HK-2 (cell line): ENCODE data around the gene ATP6V0D1.
"Not testable (repeated sequence)": the region's sequence is repeated elsewhere in the genome, so short reads cannot be mapped to it uniquely, and the experiment has no call there.

Experiments
- DNase-seq: peaks from one replicate; pipeline ENCODE4 v3.0.0-alpha.2; 2018; ENCODE audit not compliant: unreplicated experiment

ATP6V0D1 gene

DNA sequence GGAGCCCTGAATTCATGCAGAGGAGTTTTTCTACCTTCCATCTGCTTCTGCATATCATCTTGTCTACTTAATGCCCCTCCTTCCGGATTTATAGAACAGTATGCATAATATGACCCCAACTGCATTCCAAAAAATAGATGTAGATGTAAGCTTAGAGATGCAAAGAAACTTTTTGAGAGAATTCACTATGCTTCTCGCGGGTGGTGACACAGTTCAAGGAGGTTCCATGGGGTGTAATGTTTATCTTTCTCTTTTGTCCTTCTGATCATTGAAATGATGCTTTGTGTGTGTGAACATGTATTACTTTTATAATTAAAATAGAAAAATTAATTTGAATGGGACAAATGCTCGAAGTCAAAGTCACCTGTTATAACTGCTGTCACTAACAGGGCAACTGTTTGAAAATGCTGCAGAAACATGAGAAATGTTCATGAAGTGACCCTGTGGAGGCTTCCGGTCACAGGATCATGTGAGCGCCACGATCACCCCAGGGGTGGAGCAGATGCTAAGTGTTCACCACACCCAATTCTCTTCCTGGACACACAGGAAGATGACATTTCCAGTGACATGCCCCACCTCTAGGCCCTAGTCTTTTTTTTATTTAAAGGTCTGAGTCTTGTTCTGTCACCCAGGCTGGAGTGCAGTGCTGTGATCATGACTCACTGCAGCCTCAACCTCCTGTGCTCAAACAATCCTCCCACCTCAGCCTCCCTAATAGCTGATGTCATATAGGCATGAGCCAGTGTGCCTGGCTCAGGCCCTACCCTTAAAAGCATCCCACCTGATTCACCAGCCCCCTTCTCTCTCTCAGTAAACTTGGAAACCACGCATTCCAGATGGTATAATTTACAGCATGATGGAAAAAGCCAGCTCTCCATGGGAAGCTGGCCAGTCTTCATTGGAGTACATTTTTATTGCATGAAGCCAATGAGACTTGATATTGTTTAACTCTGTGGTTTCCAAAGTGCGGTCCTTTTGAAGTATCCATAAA, 23.4 kb upstream of the ATP6V0D1 start:
- peak; percentile 46 for DNase-seq

DNA sequence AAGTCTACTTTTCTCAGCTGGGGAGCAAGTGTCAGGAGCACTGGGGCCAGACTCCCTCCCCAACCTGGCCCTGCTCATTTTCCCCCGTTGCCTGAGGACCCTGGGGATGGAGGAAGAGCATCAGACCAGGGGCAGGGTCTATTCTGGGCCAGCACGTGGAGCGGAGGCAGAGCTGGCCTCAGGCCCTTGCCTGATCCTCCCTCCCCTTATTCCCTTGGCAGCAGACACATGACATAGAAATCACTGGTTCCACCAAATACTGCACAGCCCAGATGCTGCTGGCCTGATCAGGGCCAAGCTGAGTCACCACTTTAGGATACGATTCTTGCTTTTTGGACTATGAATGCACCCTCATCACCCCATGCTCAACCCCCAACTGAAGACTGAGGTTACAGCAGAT, 18.1 kb upstream of the ATP6V0D1 start:
- DNase-seq, result no peak

DNA sequence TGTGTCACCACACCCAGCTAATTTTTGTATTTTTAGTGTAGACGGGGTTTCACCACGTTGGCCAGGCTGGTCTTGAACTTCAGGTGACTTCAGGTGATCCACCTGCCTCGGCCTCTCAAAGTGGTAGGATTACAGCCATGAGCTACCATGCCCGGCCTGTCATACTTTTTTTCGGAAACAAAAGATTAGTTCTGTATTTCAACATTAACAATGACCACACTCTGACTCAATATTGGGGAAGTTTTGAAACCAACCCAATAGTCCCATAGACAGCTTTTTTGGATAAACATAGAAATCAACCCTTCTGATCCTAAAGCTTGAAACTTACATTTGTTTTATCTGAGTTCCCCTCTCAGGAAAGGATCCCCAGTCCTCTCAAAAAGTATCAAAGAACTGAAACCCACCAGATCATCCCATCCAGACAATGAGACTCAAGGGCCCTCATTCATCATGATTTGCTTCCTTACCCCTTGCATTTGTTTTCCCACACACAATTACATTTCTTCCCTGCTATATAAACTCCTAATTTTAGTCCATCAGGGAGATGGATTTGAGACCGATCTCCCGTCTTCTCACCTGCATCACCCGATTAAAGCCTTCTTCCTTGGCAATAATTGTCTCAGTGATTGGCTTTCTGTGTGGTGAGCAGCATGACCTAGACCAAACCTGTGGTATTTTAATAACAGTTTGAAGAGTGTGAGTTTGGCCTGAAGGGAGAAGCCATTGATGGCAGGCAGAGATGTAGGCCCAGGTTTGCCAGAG, 9.6 kb upstream of the ATP6V0D1 start:
- DNase-seq, result no peak

DNA sequence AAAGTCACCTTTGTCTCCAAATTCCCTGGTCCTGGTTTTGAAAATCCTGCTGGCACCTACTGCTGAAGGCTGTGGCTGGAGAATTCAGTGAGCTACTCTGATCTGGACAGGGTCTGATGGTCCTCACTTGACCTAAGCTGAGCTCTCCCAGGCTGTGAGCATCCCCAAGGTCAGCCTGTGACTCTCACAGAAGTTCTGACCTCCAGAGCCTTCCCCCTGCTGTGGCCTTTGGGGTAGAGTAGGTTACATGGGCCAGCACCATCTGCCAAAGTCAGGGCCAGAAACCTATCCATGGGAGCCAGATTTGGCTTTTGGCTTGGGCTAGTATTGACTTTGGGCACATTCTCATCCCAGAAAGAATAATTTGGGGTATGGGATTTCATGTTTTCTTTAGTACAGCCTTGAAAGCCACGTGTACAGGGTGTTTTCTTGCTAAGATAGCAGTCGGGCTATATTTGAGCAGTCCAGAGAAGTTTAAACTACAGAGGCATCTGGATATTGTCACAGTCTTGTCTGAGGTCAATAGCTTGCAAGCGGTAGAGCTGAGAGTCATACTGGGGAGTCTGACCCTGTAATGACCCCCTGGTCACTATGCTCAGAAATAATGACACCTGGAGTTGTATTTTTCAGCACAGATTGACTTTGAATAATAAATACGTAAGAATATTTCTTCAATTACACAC, 8.6 kb upstream of the ATP6V0D1 start:
- no peak for DNase-seq

DNA sequence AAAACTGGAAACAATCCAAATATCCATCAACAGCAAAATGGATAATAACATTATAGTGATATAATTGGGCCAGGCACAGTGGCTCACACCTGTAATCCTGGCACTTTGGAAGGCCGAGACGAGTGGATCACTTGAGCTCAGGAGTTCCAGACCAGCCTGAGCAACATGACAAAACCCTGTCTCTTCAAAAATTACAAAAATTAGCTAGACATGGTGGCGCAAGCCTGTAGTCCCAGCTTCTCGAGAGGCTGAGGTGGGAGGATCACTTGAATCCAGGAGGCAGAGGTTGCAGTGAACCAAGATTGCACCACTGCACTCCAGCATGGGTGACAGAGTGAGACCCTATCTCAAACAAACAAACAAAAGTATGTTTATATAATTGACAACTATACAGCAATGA, 6.6 kb upstream of the ATP6V0D1 start:
- not testable (repeated sequence) for DNase-seq

DNA sequence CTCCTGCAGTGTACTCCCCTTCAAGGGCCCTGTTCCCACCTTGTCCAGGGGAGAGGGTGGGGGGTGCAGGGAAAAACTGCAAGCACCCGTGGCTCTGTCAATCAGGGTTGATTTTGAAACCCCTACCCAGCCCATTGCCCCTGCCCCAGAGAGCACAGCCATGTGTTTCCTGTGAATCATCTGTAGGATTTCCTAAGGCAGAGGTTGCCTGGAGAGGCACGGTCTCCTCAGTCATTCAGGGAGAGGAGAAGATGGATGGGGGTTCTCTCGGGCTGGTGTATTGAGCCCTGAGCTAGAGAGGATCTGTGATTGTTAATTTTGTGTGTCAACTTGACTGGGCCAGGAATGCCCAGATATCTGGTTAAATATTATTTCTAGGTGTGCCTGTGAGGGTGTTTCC, 5.8 kb upstream of the ATP6V0D1 start:
- DNase-seq, result no peak

DNA sequence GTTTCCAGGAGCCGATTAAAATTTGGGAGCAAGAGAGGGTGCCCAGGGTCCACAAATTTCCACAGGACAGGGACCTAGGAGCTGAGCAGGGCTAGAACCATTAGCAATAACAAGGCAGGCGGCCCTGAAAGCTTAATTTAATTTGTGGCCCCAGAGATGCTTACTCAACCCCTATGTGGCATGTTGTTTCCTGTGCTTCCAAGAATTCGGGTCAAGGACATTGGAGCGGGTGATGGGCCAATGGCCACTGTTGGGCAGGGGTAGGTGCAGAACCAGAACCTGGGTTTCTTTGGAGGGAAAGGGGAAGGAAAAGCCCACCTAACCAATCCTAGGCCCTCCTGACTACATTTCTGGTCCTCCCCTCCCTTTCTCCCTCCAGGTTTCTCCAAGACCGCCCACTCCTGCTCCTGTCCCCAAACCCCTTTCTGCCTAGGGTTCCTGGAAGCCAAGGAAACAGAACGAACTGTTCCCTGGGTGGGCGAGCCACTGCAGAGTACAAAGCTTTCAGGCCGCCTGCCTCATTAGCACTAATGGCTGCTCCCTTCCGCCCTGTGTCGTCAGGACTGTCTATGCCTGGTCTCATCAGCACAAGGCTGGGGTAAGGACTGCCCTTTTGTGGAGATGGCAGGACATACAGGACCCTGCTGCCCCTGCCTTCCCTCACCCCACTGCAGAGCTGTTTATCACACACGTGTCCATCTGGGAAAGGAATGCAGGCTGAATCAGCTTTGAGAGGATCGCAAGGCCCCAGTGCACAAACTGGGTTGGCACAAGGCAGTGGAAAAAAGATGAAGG, 3.0 kb upstream of the ATP6V0D1 start:
- no peak for DNase-seq

DNA sequence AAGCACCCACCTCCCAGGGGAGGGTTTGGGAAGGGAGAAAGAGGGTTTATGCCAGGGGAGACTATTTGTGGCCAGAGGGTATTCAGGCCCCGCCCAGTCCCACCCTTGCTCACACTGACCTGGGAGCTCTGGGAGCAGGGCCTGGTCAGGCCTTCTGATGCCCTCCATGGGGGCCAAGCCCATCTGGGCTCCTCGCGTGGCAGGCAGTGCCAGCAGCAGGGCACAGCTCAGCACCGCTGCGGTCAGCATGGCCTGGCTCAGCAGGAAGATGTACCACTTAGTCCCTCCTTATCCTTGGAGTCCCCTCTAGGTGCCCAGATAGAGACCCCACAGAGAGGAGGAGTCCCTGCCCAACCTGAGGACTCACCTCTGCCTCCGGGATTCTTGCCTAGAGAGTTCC, 2.2 kb upstream of the ATP6V0D1 start, which contains the start of gene AGRP:
Gene AGRP, minus strand, starts transcription at position 398 of the 400 bp plus-strand sequence. Its CDS starts 149 bp downstream, at position 249.
- no peak for DNase-seq

DNA sequence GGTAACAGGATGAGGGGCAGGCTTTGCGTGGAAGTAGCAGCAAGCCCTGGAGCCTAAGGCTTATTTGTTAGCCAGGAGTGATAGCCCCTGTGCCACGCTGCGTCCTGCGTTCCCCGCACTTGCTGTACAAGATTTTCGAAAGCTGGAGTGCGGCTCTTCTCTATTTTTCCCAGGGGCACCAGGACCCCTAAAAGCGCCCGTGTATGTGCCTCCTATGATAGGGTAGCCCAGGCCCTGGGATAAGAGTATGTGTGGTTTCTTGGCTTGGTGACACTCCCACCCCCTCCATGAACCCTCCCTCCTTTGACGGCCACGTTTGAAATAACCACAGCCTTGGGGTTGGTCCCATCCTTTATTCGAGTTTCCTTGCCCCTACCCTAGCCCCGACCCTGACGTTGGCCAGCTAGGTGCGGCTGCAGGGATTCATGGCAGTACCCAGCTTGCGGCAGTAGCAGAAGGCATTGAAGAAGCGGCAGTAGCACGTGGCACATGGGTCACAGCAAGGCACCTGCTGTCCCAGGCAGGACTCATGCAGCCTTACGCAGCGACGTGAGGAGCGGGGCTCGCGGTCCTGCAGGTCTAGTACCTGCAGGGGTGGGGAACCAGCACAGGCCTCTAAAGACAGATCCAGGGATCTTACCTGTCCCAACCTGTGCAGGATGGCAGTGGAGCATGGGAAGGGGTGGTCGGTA, 1.4 kb upstream of the ATP6V0D1 start:
- DNase-seq, result no peak

DNA sequence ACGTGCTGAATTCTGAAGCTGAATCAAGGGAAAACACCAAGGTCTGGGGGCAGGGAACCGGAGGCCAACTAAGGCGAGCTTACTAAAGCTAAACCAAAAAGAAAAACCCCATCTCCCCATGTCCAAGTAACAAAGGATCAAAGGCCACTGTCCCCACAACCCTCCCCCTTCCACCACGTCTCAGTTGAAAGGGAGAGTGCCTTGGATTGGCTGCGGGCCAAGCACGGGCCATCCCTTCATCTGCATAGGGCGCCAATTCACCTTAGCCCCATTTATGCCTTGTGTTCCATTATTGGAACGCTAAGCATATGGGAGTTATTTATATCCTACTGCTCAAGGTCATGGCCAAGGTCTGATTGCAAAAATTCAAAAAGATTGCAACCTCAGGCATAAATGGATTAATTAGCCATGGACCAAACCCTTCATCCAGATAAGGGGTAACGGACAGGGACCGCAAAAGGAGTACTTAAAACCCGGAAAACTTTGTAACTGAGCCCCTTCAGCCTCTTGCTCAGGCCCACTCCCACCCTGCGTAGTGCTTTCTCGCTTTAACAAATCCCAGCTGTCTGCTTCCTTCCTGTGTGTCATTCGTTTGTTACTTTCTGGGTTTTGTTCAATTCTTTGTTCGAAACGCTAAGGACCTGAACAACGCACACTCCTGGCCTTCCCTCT, 740 bp upstream of the ATP6V0D1 start:
- DNase-seq, result no peak

DNA sequence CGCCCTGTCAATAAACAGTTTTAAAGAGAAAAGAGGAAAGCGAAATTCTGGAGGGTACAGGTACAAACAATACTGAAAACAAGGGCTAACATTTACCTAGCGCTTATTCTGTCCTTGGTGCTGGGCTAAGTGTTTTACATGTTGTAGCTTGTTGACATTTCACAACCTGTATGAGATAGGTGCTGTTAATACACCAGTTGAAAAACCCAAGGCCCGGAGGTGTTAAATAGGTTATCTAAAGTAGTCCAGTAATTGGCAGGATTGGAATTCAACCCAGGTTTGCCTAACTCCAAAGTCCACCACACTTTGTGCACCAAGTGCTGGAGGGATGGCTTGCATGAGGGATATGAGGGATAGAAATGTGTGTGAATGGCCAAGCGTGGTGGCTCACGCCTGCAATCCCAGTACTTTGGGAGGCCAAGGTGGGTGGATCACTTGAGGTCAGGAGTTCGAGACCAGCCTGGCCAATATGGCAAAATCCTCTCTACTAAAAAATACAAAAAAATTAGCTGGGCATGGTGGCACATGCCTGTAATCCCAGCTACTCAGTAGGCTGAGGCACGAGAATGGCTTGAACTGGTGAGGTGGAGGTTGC, 2.9 kb downstream of the ATP6V0D1 start:
- DNase-seq, result no peak

DNA sequence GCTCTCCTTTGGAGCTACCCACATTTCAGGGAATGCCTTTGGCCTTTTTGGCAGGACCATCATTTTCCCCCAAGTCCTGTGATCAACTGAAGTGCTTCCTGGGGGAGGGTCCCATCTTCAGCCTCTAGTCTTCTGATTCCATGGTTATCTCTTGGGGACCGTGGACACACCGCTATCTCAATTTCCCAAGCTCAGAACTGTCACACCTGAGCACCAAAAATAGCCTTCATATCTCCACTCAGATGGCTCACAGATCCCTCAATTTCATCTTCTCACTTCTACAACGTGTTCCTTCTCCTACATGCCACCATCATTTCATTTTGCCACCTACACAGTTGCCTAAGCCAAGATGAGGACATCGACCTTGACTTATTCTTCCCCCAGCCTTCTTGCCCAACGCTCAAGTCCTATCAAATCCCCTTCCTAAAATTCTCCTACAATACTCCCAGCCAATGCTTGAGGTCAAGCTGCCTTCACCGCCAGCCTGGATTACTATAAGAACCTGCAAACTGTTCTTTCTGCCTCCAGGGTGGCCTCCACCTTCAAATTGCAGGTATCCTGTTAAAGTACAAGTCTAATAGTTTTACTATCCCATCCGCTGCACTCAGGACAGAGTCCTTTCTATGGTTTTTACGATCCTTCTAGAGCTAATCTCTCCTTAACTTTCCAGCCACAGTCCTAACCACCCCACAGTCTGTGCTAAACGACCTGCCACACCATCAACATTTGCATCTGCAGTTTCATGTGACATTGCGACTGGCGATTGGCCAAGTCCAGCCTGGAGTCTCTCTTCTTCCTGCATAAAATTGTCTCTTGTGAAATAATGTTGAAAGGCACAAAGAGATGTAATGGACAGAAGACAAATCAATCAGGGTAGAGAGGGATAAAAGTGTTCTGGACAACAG, 6.2 kb downstream of the ATP6V0D1 start:
- no peak for DNase-seq

DNA sequence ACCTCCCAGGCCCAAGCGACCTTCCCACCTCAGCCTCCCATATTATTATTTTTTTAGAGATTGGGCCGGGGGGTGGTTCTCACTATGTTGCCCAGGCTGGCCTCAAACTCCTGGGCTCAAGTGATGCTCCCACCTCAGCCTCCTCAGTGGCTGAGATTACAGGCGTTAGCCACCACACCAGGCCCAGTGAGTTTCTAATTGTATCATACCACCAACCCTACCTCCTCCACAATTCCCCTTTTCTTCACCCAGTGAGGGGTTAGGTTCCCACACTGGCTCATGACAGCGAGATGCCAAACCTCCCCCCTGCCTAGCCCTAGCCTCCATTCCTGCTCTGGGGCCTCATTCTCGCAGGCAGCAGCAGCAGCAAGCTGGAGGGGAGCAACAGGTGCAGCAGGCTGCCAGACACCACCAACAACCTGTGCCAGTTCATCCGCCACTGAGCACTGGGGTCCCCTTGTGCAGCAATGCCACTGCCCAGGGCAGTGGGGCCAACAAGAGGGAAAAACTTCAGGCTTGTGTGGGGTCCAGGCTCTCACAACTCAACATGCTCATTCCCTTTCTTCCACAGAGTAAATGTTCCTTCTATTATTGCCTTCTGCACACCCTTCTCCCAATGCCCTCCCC, 9.1 kb downstream of the ATP6V0D1 start:
- DNase-seq, result no peak

DNA sequence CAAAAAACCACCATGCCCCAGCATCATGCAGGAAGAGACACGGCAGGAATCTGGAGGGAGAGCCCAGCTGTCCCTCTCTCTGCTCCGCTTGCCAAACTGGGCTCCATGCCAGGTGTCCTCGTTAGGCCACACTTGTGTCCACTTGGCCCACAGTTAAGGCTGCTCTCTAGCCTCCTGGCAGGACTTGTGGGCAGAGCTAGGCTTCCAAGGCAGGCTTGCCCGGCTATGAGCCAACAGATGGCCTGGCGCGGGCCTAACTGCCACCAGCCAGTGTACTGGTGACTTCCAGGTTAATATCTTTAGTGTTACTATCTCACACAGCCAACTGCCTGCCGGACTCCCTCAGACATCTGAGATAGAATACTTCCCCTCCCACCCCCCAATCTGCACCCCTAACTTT, 10.6 kb downstream of the ATP6V0D1 start:
- no peak for DNase-seq

DNA sequence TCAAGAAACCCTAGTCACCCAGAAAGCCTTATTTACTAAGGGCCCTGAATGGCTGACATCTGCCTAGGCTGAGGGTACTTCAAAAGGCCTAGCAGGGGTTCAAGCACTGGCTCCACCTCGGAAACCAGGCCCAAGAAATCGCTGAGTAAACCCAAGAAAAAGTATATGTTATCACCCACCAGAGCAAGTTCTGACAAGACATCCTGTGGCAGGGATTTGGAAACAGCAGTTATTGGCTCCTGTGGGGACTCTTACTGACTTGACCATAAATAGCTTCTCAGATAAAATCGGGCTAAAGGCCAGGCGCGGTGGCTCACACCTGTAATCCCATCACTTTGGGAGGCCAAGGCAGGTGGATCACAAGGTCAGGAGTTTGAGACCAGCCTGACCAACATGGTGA, 12.2 kb downstream of the ATP6V0D1 start:
- DNase-seq, result no peak

DNA sequence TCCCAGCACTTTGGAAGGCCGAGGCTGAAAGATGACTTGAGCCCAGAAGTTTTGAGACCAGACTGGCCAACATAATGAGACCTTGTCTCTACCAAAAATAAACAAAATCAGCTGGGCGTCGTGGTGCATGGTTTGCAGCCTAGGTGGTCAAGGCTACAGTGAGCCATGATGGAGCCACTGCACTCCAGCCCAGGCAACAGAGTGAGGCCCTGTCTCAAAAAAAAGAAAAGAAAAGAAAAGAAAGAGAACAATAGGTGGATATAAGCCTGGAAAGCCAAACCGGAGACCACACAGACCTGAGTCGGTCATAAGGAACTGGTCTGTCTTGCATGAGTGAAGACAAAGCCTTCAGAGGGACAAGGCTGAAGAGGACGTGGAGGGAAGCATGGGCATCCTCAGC, 14.4 kb downstream of the ATP6V0D1 start:
- no peak for DNase-seq

DNA sequence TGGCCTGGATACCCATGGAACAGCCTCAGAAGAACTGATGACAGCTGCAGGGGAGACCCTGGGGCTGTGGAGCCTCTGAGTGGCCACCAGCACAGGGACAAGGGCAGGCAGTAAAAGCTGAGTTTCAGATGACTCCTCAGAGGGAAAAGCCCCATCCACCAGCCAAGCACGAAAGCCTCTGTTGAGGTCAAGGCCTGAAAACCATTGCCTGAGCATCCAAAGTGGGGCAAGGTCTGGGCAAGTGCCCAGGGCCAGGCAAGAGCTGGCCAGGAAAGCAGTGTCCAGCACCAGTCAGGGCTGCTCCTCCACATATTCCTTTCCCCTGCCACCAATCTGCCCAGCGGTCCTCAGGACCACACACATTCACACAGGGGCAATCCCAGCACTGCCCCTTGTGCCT, 16.4 kb downstream of the ATP6V0D1 start:
- no peak for DNase-seq

DNA sequence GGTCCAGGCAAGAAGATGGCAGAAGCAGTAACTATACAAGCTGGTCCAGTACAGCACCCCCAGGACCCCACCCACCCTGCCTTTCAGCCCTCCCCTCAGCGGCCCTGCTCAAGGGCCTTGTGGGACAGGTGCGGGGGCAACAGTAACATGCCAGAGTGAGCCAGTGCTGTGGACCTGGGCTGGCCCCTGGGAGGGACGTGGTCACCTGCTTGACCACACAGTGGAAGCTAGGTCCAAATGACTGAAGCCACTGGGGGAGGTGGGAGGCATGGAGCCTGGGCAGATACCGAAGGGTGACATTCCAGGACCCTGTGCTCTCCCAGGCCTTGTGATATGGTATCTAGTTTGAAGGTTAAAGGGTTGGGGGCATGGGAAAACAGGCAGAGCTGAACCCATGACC, 17.3 kb downstream of the ATP6V0D1 start:
- no peak for DNase-seq
